Occipital lobe (tissue), 2 donors: Measurements from ENCODE around the gene TMEM14B. TPM values are rescaled to one million over a fixed set of nuclear protein-coding genes. Genes with fewer than 3 reads are reported as not detected.
"Not testable (repeated sequence)": the region's sequence is repeated elsewhere in the genome, so short reads cannot be mapped to it uniquely, and the experiment has no call there.

Experiments used
- DNase-seq: peaks from one replicate; lab custom pipeline; 2025; lab: John Stamatoyannopoulos, UW
- total RNA-seq: library from RNA; depleted of rRNA; stranded (reverse); fragments of >200 nt; gene quantifications from one replicate; pipeline ENCODE4 v1.2.3, GENCODE V29; 2014

The TMEM14B gene
- total RNA-seq, 1 donor from 2014 or later, result 48.8 TPM

GRCh38 chr6:10745116-10745515 lies 2.5 kb upstream of the TMEM14B start:
- no peak for DNase-seq

- DNase-seq, result no peak
Observed at GRCh38 chr6:10746915-10747250, 722 bp upstream of the TMEM14B start.

GRCh38 chr6:10749734-10750133 lies 2.1 kb downstream of the TMEM14B start:
- no peak for DNase-seq

DNA sequence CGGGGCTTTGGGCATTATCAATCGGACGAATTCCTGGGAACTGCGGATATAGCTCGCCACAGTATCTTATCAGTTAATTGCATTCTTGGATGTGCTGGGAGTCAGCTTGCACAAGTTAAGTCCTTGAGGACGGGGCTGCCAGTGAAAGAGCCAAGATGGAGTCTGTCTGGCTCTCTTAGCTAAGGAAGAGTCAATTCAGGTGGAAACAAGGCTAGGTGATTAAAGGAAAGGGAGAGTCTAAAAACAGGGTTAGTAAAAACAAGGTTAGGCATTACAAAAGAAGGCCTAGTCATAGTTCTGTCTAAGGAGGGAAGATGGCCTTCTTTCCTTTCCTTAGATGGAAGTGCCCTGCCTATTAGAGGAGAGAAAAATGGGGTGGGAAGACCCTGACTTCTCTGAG lies 3.0 kb downstream of the TMEM14B start:
- DNase-seq, result not testable (repeated sequence)

- not testable (repeated sequence) for DNase-seq
Observed at GRCh38 chr6:10751757-10752156, 4.2 kb downstream of the TMEM14B start.

DNA sequence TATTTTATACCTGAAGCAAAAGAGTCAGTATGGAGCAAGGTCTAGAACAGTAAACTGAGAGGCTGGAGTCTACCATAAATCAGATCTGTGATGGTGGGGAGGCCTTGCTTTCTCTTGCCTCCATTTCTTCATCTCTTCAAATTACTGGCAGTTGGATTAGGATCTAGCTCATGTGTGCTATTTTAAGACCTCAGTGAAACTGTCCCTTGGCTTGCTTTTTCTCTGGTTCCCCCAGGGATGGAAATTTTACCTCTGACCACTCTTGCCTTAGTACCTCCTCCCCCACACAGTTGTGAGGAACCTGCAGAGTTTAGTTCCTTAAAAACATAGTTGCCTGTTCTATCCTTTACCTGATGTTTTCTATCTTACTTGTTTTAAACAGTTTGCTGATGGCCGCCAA lies 8.5 kb downstream of the TMEM14B start:
- no peak for DNase-seq

DNA sequence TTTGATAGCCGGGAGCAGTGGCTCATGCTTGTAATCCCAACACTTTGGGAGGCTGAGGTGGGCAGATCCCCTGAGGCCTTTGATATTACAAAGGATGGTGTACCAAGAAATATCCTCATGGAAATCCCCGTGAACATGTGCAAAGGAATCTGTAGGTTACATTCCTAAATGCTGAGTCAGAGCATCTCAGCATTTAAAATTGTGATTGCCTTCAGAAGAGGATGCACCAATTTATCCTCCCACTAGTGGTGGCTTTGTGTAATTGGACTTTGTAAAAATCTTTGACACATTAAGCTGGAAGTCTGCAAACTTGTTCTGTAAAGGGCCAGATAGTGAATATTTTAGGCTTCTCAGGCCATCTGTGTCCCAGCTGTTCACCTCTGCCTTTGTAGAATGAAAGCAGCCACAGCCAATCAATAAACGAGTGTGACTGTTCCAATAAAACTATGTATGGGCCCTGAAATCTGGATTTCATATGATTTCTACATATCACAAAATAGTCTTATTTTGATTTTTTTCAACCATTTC lies 11.8 kb downstream of the TMEM14B start:
- DNase-seq, result no peak

- DNase-seq, result no peak
Observed at GRCh38 chr6:10759884-10760329, 12.3 kb downstream of the TMEM14B start.

- no peak for DNase-seq
Observed at GRCh38 chr6:10763006-10763405, 15.4 kb downstream of the TMEM14B start.

DNA sequence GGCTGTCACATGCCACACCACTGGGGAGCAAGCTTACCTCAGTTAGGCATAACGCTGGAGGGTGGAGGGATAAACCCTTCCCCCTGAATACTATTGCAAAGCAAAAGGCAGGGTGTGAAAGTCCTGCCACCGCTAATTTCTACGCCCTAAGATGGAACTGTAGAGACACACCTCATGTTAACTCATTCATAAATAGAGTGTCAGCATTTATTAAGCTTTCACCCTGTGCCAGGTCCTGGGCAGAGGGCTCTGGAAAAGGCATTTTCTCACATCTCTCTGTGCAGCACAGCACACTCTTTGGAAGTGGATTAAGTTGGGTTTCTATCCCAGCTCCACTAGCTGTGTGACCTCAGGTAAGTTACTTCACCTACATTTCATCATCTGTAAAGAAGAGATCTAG lies 21.8 kb downstream of the TMEM14B start:
- no peak for DNase-seq

GRCh38 chr6:10771371-10771894 lies 23.8 kb downstream of the TMEM14B start:
- no peak for DNase-seq

- DNase-seq, result no peak
Observed at GRCh38 chr6:10778230-10778629, 30.6 kb downstream of the TMEM14B start.

GRCh38 chr6:10779076-10779475 lies 31.5 kb downstream of the TMEM14B start:
- no peak for DNase-seq

DNA sequence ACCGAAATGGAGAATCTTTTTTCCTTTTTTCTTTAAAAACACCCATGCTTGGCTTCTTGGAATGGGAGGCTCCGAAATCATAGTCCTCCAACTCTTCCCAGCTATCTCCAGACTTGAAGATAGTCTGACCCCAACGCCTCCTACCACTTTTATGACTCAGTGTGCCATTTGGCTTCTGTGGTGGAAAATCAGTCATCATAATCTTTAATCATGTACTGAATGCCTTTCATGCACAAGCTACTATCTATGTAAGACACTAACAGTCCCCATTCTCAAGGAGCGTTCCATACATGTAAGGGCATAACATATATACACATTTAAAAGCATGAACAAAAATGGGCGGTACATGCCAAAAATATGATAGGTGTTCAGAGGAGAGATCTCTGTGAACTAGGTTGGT lies 44.1 kb downstream of the TMEM14B start:
- DNase-seq, result no peak

DNA sequence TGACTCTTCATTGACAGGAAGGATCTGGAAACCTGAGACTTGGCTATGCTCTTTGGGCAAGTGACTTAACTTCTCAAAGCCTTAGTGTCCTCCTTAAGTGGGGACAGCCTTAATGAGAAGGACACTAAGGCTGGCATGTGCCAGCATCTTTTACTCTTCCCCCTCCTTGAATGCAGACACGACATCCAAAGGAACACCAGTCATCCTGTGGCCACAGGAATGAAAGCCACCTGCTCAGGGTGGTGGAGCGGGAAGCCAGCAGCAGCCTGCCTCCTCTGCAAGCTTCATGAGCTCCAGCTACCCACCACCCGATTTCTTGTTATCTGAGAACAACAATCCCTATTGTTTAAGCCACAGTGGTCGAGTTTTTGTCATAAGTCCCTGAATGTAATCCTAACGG lies 44.5 kb downstream of the TMEM14B start:
- DNase-seq, result no peak

DNA sequence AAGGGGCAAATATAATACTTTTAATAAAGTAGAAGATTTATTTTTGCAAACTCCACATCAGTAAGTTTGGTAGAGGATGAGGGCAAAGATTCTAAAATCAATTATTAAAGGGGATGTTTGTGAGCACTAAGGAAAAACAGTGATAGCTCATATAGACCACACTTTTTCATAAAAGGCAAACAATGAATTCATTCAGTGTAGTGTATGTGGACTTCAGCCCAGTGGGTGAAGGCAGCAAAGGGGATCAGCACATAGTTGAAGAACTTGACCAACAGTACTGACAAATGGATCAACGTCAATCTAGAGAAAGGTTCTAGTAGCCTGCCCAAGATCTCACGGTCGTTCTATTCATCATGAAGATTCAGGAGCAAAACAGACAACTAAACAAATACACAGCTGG lies 45.4 kb downstream of the TMEM14B start:
- no peak for DNase-seq

DNA sequence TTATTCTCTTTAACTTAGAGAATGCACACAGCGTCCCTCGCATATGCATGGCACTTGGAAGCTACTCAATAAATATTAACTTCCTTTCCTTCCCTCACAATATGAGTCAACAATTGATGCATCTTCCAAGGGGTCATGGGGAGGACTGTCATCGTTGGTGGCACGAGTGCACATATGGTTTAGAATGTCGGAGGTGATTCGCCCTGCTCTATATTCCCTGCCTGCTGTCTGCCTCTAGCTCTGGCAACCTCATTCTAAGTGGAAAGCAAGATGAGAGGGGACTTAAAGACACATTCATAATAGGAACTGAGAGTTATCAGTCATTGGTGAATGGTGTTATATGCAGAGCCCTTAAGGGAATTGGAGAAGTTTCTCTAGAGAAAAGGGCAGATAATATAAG lies 46.1 kb downstream of the TMEM14B start:
- DNase-seq, result no peak

GRCh38 chr6:10794239-10794638 lies 46.6 kb downstream of the TMEM14B start:
- DNase-seq, result no peak

DNA sequence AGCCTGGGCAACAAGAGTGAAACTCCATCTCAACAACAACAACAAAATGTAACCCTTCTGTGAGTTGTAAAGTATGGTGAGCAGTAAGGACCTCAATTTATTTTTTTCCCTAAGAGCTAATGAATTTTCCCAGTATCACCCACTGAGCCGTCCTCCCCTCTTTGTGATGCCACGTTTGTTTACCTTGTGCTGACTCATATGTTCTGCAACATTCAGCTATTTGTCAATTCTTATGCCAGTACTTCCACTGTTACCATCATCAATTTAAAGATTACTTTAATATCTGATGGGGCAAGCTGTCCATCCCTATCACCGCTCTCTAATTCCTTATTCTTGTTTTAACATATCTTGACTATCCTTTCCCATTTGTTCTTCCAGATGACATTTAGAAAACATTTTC lies 53.2 kb downstream of the TMEM14B start:
- DNase-seq, result no peak

GRCh38 chr6:10801224-10801848 lies 53.7 kb downstream of the TMEM14B start:
- peak; percentile 4 for DNase-seq
